IgD-negative memory B cell (primary cell): ENCODE measurements around the gene ZDHHC9. TPM values are rescaled to one million over a fixed set of nuclear protein-coding genes. Genes with fewer than 3 reads are reported as not detected.
"Not testable (repeated sequence)": the region's sequence is repeated elsewhere in the genome, so short reads cannot be mapped to it uniquely, and the experiment has no call there.

Source experiments
- H3K27ac Mint-ChIP-seq, 3 donors: one replicate each; pipeline ENCODE4 v1.8.0; 2020 to 2022; ENCODE audit warnings: mild to moderate bottlenecking in 3 of 3, mixed read lengths in 3 of 3, moderate library complexity in 1 of 3
- H3K27me3 Mint-ChIP-seq: one replicate; pipeline ENCODE4 v1.8.0; 2021; ENCODE audit warnings: mixed read lengths
- H3K36me3 Mint-ChIP-seq: one replicate; pipeline ENCODE4 v1.8.0; 2020; ENCODE audit warnings: mild to moderate bottlenecking, mixed read lengths
- H3K4me1 Mint-ChIP-seq, 3 donors: one replicate each; pipeline ENCODE4 v1.8.0; 2020 to 2022; ENCODE audit warnings: mixed read lengths in 3 of 3, mild to moderate bottlenecking in 1 of 3
- H3K4me3 Mint-ChIP-seq, 4 donors: one replicate each; pipeline ENCODE4 v1.8.0; 2020 to 2022; ENCODE audit warnings: mild to moderate bottlenecking in 4 of 4, mixed read lengths in 4 of 4, moderate library complexity in 3 of 4
- H3K9me3 Mint-ChIP-seq, 3 donors: one replicate each; pipeline ENCODE4 v1.8.0; 2020 to 2021; ENCODE audit warnings: mixed read lengths in 3 of 3, mild to moderate bottlenecking in 1 of 3
- polyA plus RNA-seq: library from polyadenylated mRNA; unstranded; fragments of 300-500 nt; fragmentation: Illumina TruSeq; gene quantifications from one replicate; pipeline ENCODE4 v1.2.3, GENCODE V29; 2021

ZDHHC9 gene
- 4.8 TPM for polyA plus RNA-seq

DNA sequence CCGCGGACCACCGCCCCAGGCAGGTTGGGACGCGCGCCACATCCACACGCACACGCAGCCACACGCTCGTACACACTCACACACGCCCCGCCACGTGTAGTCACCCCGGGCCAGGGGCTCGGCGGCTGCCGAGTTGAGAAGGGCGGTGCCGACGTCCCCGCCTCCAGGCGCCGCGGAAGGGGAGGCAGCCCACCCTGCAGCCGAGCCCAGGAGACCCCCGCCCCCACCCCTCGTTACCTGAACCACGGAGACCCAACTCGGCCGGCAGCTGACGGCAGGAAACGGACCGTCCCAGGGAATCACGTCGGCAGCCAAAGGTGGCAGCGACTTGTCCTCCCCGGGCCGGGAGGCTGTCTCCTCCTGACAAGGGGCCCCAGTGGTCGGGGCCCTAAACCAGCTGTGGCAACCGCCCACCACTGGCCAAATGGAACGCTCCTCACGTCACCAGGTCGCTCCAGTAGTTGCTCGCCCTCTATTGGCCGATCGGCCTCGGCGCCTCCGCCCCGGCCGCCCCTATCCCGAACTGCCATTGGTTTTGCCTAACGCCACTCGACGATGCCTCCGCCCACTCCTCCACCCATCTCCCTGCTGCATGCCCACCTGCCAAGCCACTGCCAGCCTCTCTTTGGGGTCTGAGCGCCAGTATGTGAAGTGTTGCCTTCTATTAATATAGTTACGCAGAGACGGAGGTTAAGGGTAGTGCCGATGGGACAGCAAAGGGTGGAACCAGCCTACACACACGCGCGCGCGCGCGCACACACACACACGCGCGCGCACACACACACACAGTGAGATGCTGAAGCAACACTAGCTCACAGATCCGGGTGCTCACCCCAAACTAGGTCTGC lies at the start of gene ZDHHC9:
ZDHHC9 (minus strand) TSS at position 428 of the 848 bp plus-strand sequence. CDS start 1,941 bp downstream, outside the sequence.
- H3K27me3 Mint-ChIP-seq = peaks cover 12% of the 10 kb centered on the region
- H3K4me1 Mint-ChIP-seq = peaks cover 0 to 8% (median 0%) of the 10 kb centered on the region in 3 donors
- H3K9me3 Mint-ChIP-seq = no peaks in the 10 kb centered on the region
- peak within 1 kb of the TSS; percentile 84 to 97 (median 92) for H3K4me3 Mint-ChIP-seq
- no peaks in the 10 kb centered on the region for H3K36me3 Mint-ChIP-seq
- H3K27ac Mint-ChIP-seq = peak within 1 kb of the TSS in 2 of 3 donors; percentile 39 to 65

DNA sequence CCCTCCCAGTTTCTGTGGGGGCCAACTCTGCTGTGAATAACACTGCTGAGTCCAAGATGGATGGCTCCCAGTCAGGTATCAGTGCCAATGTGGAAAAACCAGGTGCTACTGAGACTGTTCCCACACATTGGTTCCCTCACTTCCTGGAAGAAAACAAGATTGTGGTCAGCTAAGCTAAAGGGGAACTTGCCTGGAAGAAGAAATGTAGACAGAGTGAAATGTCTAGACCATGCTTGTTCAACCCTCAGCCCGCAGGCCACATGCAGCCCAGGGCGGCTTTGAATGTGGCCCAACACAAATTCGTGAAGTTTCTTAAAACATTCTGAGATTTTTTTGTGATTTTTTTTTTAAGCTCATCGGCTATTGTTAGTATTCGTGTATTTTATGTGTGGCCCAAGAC lies 33.7 kb upstream of the ZDHHC9 start:
- peaks cover 10% of the 10 kb centered on the region for H3K27me3 Mint-ChIP-seq

DNA sequence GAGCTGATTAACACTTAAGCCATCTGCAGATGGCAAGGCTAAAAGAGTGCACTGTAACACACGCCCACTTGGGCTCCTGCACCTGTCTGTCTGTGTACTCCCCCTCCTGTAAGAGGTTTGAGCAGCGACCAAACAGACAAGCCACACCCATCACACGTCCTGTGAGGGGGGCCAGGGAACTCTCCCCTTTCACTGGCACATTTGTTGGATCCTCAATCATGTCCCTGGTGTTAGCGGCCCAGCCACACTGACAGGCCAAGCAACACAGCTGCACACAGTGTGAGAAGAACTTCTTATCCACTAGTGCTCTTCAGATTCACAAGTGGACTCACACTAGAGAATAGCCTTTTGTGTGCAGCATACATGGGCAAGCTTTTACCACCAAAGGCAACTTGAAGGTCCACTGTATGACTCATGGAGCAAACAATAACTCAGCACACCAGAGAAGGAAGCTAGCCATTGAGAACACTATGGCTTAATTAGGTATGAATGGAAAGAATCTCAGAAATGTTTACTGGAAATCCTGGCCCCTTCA lies 33.2 kb upstream of the ZDHHC9 start:
- no peaks in the 10 kb centered on the region for H3K4me1 Mint-ChIP-seq

More for the DNA sequence above, 33.7 kb upstream of the ZDHHC9 start:
- Mint-ChIP-seq H3K36me3 (no peaks in the 10 kb centered on the region), H3K27ac (no peak overlapping the region), H3K9me3 (peaks cover 0 to 7% (median 4%) of the 10 kb centered on the region in 3 donors), H3K4me3 (no peak overlapping the region), H3K4me1 (no peaks in the 10 kb centered on the region)

DNA sequence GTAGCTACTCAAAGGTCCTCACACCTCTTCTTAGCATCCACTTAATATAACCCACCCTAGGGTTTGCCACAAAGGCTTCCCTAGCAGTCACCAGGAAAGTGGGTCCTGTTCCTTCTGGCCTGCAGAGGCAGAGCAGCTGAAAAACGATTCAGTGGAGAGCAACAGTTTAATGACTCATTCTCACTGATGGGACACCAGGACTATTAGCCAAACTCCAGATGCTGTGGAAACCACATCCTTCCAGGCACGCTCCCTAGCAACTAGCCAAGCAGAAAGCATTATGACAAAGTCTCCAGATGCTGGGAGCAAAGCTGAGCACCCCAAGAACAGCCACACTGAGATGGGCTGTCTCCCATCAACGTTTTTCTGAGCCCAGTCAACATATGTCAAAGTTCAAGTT lies 32.0 kb upstream of the ZDHHC9 start:
- no peak overlapping the region for H3K27ac Mint-ChIP-seq
- H3K27me3 Mint-ChIP-seq = peaks cover 5% of the 10 kb centered on the region
- H3K9me3 Mint-ChIP-seq = peaks cover 0 to 7% (median 4%) of the 10 kb centered on the region in 3 donors
- no peaks in the 10 kb centered on the region for H3K36me3 Mint-ChIP-seq
- no peak overlapping the region for H3K4me3 Mint-ChIP-seq
- H3K4me1 Mint-ChIP-seq = no peaks in the 10 kb centered on the region

More for the DNA sequence above, 33.2 kb upstream of the ZDHHC9 start:
- Mint-ChIP-seq H3K4me3 (no peak overlapping the region), H3K36me3 (no peaks in the 10 kb centered on the region), H3K27ac (no peak overlapping the region), H3K27me3 (peaks cover 6% of the 10 kb centered on the region), H3K9me3 (peaks cover 0 to 7% (median 4%) of the 10 kb centered on the region in 3 donors)

DNA sequence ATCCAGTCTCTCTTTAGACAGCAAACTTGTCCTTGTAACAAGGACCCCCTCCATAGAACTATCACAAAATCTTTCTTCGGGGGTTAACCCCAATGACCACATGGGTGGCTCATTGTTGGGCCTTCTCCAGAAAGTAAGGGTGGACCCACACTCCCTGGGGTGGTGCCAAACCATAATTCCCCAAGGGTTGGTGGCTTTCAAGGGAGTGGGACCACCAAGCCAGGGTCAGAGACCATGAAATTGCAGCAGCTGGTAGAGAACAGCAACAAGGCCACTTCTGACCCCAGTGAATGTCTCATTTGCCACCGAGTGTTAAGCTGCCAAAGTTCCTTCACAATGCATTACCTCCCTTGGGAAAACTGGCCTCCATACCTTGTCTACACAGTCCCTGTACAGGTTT lies 28.8 kb upstream of the ZDHHC9 start:
- Mint-ChIP-seq H3K4me3 (no peak overlapping the region), H3K9me3 (no peaks in the 10 kb centered on the region), H3K36me3 (no peaks in the 10 kb centered on the region), H3K27ac (no peak overlapping the region), H3K4me1 (no peaks in the 10 kb centered on the region), H3K27me3 (peaks cover 8% of the 10 kb centered on the region)

DNA sequence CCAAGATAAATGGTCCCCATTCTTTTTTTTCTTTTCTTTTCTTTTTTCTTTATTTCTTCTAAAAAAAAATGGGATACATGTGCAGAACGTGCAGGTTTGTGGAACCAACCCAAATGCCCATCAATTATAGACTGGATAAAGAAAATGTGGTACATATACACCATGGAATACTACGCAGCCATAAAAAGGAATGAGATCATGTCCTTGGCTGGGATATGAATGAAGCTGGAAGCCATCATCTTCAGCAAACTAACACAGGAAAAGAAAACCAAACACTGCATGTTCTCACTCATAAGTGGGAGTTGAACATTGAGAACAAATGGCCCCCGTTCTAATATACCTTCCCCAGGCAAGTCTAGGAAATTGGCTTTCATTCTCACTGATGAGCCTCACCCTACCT lies 22.6 kb upstream of the ZDHHC9 start:
- H3K36me3 Mint-ChIP-seq, H3K27ac Mint-ChIP-seq, H3K4me1 Mint-ChIP-seq, H3K4me3 Mint-ChIP-seq, H3K9me3 Mint-ChIP-seq: not testable (repeated sequence)
- H3K27me3 Mint-ChIP-seq = peaks cover 11% of the 10 kb centered on the region

DNA sequence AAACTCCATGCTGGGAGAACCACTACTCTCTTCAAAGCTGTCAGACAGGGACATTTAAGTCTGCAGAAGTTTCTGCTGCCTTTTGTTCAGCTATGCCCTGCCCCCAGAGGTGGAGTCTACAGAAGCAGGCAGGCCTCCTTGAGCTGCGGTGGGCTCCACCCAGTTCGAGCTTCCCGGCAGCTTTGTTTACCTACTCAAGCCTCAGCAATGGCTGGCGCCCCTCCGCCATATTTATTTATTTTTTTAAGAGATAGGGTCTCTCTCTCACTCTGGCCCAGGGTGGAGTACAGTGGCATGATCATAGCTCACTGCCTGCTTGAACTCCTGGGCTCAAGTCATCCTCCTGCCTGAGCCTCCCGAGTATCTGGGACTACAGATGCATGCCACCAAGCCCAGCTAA lies 15.4 kb upstream of the ZDHHC9 start:
- H3K4me3 Mint-ChIP-seq, H3K36me3 Mint-ChIP-seq, H3K4me1 Mint-ChIP-seq, H3K9me3 Mint-ChIP-seq, H3K27ac Mint-ChIP-seq: not testable (repeated sequence)
- peaks cover 13% of the 10 kb centered on the region for H3K27me3 Mint-ChIP-seq

DNA sequence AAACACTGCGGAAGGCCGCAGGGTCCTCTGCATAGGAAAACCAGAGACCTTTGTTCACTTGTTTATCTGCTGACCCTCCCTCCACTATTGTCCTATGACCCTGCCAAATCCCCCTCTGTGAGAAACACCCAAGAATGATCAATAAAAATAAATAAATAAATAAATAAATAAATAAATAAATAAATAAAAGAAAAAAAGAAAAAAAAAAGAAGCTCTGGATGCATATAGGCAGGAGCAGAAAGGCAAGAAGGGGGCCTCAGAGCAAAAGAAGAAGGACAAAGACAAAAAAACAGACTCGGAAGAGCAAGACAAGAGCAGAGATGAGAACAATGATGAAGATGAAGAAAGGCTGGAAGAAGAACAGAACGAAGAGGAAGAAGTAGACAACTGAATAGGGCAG lies 8.1 kb upstream of the ZDHHC9 start:
- not testable (repeated sequence) for H3K27ac Mint-ChIP-seq

DNA sequence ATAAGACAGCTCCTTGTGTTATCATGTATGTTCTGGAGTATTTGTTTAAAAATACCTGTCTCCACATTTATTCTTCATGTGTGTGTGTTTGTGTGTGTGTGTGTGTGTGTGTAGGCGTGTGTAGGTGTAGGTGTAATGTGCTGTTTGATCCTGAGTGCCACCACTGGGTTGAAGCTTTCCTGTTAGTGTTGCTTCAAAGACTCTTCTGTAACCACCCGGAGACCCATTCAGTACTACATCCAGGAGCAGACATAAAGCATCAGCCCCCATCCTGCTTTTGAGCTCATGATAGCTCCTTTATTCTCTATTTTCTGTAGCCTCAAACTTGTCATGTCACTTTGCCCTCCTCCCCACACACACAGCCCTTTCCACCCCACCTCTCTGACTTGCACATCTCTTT lies 3.0 kb upstream of the ZDHHC9 start:
- no peaks in the 10 kb centered on the region for H3K9me3 Mint-ChIP-seq
- peaks cover 0 to 6% (median 0%) of the 10 kb centered on the region in 3 donors for H3K4me1 Mint-ChIP-seq
- H3K36me3 Mint-ChIP-seq = no peaks in the 10 kb centered on the region
- no peak overlapping the region for H3K27ac Mint-ChIP-seq
- H3K4me3 Mint-ChIP-seq = no peak overlapping the region
- peaks cover 11% of the 10 kb centered on the region for H3K27me3 Mint-ChIP-seq

More for the DNA sequence above, 8.1 kb upstream of the ZDHHC9 start:
- not testable (repeated sequence) for H3K4me1 Mint-ChIP-seq, H3K27me3 Mint-ChIP-seq, H3K4me3 Mint-ChIP-seq, H3K9me3 Mint-ChIP-seq, H3K36me3 Mint-ChIP-seq

DNA sequence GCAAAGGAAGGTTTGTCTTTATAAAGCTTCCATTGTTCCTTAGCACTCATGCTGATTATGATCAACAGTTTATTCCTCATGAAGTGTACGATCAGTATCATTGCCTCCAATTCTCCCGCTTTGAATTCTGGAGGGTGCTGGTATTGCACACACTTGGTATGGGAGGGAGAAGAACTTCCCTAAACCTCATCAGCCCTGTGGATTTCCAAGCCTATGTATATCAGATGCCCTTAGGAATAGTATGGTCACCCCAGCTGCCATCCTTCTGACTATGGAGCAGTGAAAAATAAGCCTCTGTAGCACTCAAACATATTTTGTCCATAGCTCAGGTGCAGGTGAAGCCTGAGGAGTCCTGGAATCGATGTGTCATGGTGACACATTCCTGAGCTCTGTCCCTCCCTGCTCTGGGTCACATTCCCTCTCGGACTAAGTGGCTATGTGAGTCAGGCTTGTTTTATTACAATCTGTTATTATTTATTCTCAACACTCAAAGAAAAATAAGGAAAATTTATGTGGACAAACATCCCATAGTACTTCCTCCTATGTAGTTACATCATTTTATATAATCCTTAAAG lies 2.0 kb upstream of the ZDHHC9 start:
- Mint-ChIP-seq H3K4me3 (no peak overlapping the region), H3K27ac (no peak overlapping the region), H3K4me1 (peaks cover 0 to 8% (median 0%) of the 10 kb centered on the region in 3 donors)

DNA sequence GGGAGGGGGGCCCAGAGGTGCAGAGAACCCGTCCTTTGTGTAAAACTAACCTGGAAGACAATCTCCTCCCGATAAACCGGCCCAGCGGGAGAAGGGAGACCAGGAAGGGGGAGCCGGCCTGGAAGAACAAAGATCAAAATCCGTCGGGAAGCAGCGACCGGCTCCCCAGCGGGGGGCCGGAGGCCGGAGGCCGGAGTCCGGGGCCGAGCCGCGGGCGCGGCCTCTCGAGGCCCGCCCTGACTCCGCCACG lies 552 bp downstream of the ZDHHC9 start:
- H3K36me3 Mint-ChIP-seq = no peaks in the 10 kb centered on the region
- no peak overlapping the region for H3K27ac Mint-ChIP-seq
- H3K4me1 Mint-ChIP-seq = peaks cover 0 to 8% (median 0%) of the 10 kb centered on the region in 3 donors
- H3K27me3 Mint-ChIP-seq = peaks cover 12% of the 10 kb centered on the region
- H3K9me3 Mint-ChIP-seq = no peaks in the 10 kb centered on the region
- peak overlapping the region; percentile 84 to 89 (median 87) for H3K4me3 Mint-ChIP-seq

More for the DNA sequence above, 2.0 kb upstream of the ZDHHC9 start:
- Mint-ChIP-seq H3K27me3 (peaks cover 13% of the 10 kb centered on the region), H3K9me3 (no peaks in the 10 kb centered on the region), H3K36me3 (no peaks in the 10 kb centered on the region)

DNA sequence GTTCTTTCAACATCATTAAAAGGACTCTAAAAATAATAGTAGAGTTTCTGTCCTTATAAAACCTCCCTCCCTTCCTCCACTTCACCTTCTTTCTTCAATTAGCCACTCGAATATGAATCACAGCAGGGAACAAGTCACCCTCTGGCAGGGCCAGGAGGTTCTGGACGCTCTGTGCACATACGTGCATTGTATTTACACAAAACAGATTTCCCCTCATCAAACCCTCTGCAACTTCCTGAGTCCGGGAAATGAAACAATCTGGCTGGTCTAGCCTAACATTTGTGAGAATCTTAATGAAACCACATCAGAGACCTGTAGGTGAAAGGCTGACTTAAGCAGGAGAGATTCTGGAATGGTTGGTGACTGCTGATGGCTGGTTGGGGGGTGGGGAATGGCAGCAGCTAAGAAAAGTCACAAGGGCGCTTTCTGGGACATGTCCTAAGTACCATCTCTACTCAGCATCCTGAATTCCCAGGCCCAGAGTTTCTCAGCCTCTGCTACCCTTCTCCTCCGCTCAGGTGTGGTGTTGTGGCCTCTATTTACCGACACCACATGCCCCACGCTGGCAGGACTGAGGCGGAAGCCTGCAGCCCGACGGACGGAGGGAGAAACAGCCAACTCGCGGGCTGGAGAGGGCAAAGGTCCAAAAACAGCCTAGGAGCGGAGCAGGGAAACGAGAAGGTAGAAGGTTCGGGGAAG lies 1.0 kb downstream of the ZDHHC9 start:
- H3K27ac Mint-ChIP-seq = no peak overlapping the region
- H3K36me3 Mint-ChIP-seq = no peaks in the 10 kb centered on the region
- no peaks in the 10 kb centered on the region for H3K9me3 Mint-ChIP-seq
- H3K4me1 Mint-ChIP-seq = peaks cover 0 to 8% (median 0%) of the 10 kb centered on the region in 3 donors
- peak overlapping the region; percentile 81 to 89 (median 87) for H3K4me3 Mint-ChIP-seq
- peaks cover 12% of the 10 kb centered on the region for H3K27me3 Mint-ChIP-seq

DNA sequence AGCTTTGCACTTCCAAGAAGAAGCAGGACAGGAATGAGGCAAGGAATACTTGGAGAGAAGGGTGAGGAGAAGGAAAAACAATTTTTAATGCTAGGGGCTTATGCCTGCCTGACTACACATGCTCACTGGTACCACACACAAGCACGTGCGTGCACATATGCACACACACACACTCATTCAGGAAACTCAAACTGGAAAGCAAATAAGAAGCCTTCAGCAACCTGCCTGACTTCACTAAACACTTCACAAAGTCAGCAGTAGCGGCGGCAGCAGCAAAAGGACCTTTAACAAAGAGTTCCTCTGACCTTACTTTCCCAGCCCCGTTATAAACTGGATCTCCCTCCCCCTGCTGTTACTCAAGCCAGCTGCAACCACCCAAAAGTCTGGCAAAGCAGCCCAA lies 3.3 kb downstream of the ZDHHC9 start:
- no peak overlapping the region for H3K27ac Mint-ChIP-seq
- no peaks in the 10 kb centered on the region for H3K36me3 Mint-ChIP-seq
- H3K4me1 Mint-ChIP-seq = peaks cover 0 to 8% (median 0%) of the 10 kb centered on the region in 3 donors
- peaks cover 8% of the 10 kb centered on the region for H3K27me3 Mint-ChIP-seq
- no peaks in the 10 kb centered on the region for H3K9me3 Mint-ChIP-seq
- H3K4me3 Mint-ChIP-seq = no peak overlapping the region

DNA sequence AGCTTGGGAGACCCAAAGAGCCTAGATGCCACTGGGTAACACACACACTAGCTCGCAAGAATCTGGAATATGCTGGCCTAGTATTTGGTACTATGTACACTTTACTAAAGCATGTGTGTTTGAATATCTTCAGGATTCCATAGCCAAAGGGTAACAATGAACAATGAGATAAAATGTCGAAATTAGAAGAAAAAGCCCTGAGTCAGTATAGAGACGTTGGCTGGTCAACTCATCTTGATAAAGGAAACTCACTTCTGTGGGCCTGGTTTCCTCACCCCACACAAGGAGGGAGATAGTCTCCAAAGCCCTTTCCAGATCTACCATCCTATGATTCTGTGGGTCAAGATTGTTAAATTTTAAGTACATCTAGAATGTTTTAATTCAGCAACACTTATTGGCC lies 6.9 kb downstream of the ZDHHC9 start:
- Mint-ChIP-seq H3K4me1 (peaks cover 0 to 2% (median 0%) of the 10 kb centered on the region in 3 donors), H3K27ac (peak overlapping the region in 1 of 3 donors; percentile 31), H3K27me3 (peaks cover 3% of the 10 kb centered on the region), H3K36me3 (no peaks in the 10 kb centered on the region), H3K4me3 (no peak overlapping the region), H3K9me3 (no peaks in the 10 kb centered on the region)
